GM12875 (cell line): ENCODE data around the gene MRPS2.
"Not testable (repeated sequence)": the region's sequence is repeated elsewhere in the genome, so short reads cannot be mapped to it uniquely, and the experiment has no call there.

ENCODE experiments used
- H3K4me3 ChIP-seq: one replicate; pipeline ENCODE4 v1.5.1; 2011; ENCODE audit warnings: low read depth, low read length, control low read depth
- CTCF ChIP-seq: IDR thresholded peaks from 2 replicates; pipeline ENCODE4 v1.5.1; 2011; ENCODE audit warnings: low read depth, mild to moderate bottlenecking, control low read depth, inconsistent platforms, low read length, moderate library complexity, borderline replicate concordance; ENCODE audit not compliant: insufficient read depth

The MRPS2 gene

GRCh38 chr9:135507104-135508035 is 6.9 kb downstream of the MRPS2 start:
- TF ChIP-seq CTCF: no peak
- no peak overlapping the region for H3K4me3 ChIP-seq

GRCh38 chr9:135508211-135508820 is 7.8 kb downstream of the MRPS2 start:
- H3K4me3 ChIP-seq: no peak overlapping the region
- no peak for TF ChIP-seq CTCF

GRCh38 chr9:135509458-135509857 is 9.0 kb downstream of the MRPS2 start:
- H3K4me3 ChIP-seq: no peak overlapping the region
- no peak for TF ChIP-seq CTCF

GRCh38 chr9:135512241-135512603 is 11.7 kb downstream of the MRPS2 start:
- H3K4me3 ChIP-seq: no peak overlapping the region
- no peak for TF ChIP-seq CTCF

GRCh38 chr9:135512904-135513303 is 12.4 kb downstream of the MRPS2 start:
- TF ChIP-seq CTCF: no peak
- H3K4me3 ChIP-seq: no peak overlapping the region

- TF ChIP-seq CTCF: no peak
- no peak overlapping the region for H3K4me3 ChIP-seq
These were observed 12.9 kb downstream of the MRPS2 start for GRCh38 chr9:135513351-135513846.

- H3K4me3 ChIP-seq: not testable (repeated sequence)
These were observed 13.4 kb downstream of the MRPS2 start for GRCh38 chr9:135513906-135514305.
